GM21360 (cell line): ENCODE data around the gene PUM2.
"Not testable (repeated sequence)": the region's sequence is repeated elsewhere in the genome, so short reads cannot be mapped to it uniquely, and the experiment has no call there.

Experiments
- ATAC-seq: cut with Tn5 transposase; IDR thresholded peaks from one replicate; pipeline ENCODE4 v1.9.1; 2021; ENCODE audit warnings: mild to moderate bottlenecking, moderate library complexity; ENCODE audit not compliant: unreplicated experiment

The PUM2 gene, protein sequence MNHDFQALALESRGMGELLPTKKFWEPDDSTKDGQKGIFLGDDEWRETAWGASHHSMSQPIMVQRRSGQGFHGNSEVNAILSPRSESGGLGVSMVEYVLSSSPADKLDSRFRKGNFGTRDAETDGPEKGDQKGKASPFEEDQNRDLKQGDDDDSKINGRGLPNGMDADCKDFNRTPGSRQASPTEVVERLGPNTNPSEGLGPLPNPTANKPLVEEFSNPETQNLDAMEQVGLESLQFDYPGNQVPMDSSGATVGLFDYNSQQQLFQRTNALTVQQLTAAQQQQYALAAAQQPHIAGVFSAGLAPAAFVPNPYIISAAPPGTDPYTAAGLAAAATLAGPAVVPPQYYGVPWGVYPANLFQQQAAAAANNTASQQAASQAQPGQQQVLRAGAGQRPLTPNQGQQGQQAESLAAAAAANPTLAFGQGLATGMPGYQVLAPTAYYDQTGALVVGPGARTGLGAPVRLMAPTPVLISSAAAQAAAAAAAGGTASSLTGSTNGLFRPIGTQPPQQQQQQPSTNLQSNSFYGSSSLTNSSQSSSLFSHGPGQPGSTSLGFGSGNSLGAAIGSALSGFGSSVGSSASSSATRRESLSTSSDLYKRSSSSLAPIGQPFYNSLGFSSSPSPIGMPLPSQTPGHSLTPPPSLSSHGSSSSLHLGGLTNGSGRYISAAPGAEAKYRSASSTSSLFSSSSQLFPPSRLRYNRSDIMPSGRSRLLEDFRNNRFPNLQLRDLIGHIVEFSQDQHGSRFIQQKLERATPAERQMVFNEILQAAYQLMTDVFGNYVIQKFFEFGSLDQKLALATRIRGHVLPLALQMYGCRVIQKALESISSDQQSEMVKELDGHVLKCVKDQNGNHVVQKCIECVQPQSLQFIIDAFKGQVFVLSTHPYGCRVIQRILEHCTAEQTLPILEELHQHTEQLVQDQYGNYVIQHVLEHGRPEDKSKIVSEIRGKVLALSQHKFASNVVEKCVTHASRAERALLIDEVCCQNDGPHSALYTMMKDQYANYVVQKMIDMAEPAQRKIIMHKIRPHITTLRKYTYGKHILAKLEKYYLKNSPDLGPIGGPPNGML

DNA sequence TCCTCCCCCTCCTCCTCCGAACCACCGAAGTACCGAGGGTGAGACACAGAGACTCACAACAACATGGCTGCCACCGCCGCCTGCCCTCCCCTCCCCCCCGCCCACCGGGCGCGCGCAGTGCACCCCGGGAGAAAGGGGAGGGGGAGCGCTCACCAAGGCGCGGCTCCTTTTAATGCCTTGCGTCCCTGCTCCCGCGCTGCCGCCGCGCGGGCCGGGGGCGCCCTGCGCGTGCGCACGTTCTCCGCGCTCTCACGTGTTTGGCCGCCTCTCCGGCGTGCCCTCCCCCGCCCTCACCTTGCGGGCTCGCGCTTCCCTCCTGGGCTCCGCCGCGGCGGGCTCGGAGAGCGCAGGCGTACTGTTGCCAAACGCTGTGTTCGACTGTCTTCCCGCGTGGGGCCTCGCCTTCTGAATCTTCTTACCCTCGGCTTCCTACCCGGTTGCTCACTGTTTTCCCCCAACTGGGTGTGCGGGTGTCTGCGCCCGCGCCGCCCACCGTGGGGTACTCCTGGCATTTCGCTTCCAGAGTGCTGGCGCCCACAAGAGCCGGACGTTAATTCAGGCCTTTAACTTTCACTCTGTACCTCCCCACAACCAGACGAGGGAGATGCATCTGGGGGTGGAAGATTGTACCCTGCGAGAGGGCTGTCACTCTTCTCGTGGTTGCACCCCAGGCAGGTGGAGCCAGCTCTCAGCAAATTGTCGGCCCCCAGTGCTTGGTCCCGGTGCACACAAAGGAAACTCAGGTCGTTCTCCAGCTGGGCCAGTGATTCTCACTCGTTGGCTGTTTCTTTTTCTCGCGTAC lies at the start of gene PUM2:
Gene PUM2, minus strand, starts transcription at position 92 of the 802 bp plus-strand sequence. CDS start 23,484 bp downstream, outside the sequence.
- ATAC-seq, result peak; percentile 79

- ATAC-seq, result no peak
Observed at GRCh38 chr2:20400306-20400705, 49.7 kb upstream of the PUM2 start.

DNA sequence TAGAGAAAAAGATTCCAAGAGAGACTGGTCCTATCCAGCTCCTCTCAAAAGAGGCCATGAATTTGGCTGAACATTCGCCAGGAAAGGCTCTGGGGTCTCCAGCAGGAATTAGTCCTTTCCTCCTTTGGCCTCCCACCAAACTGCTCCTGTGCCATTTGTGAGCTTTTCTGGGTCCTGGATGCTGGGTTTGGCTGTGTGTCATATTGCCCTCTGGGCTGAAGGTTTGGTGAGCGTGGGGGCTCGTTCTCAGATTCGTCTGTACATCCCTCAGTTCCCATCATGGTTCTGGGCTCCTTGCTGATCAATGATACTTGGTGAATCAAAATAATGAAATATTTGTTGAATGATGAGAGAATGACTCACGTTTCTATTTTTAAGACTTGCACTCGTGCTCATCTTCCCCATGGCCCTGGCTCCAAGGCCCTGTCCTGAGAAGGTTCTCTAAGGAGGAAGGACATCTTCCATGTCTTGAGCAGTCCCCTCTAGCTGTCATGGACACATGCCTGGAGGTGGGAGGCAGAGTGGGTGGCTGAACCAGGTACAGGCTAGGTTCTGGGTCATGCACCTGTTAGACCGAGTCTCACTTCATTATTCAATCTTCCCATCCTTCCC lies 48.4 kb upstream of the PUM2 start:
- no peak for ATAC-seq

DNA sequence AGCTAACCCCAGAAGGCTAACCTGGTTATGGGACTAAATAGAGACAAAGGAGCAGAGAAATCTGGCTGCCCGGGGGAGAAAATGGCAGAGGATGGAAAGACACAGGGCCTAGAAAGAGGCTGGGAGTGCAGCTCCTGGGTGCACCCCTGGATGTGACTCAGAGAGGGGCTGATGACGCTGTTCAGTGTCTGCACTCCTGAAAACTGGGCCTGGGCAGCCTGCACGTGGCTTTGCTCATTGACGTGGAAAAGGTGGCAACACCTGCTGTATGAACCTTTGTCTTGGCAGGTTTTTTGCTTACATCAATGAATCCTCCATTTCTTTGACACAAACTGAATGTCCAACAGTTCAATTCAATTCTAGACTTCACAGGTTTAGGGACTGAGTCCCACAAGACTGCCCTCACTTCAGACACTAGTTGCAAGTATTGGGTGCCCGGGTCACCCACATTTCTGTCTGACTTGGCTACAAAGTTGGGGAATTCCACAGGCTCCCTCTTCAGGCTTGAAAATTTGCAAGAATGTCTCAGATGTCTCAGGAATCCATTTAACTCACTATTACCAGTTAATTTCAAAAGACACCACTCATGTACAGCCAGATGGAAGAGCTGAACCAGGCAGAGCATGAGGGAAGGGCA lies 47.3 kb upstream of the PUM2 start:
- no peak for ATAC-seq

DNA sequence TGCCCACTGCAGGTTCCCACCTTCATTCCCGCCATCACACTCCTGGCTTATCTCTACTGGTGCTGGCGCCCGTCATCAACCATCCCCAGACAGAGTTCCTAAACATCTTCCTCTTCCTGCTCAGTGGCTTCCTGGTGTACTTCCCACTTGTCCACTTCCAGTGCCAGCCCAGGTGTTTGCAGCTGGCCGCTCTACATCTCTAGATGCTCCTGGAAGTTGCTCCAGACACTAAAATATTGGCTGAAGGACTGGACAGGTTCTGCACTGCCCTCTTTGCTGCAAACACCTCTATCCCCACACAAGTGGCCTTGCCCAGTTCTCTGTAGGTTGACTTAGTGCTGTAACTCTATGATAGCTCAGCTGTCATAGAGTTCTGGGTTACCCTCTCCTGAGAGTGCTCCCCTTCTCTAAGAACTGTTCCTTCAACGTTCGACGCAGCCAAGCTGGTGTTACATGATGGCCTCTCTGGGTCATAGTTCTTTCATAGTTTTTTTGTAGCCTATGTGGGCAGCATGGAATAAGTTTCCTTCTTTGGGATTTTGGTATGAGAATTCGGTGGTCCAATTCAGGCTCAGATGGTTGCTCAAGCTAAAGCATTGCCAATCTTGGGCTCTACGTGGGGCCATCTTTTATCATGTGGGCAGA lies 45.8 kb upstream of the PUM2 start:
- no peak for ATAC-seq

GRCh38 chr2:20393986-20394385 lies 43.3 kb upstream of the PUM2 start:
- ATAC-seq, result no peak

DNA sequence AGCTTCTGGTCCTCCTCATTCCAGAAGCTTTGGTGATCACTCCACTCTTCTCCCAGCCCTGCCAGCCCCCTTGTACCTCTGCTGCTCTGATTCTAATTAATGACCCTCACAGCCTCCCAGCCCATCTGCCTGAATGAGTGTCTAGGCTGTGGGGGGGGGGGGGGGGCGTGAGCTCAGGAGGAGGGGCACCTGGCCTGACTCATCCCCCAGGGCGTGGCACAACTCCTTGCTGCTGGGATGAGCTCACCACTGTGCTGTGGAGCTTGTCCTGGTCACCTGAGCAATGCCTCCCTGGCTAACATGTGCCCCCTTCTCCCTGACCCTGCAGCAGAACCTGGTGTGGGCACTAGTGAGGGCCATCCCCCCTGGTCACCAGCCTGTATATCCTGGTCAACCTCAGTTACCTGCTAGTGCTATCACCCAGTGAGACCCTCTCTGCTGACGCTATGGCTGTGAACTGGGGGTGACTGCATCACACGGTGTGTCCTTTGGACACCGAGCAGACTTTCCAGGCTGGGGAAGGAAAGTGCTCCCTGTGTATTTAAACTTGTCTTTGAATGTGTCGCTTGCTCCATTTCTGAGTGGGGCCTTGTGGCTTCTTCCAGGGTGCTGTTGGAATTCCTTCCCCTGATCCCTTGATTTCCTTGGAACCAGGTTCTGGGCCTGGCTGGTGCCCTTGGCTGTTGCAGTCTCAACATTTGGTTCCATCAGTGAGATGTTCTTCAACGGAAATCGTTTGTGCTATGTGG lies 41.5 kb upstream of the PUM2 start:
- ATAC-seq, result no peak

- ATAC-seq, result no peak
Observed at GRCh38 chr2:20390524-20391123, 40.0 kb upstream of the PUM2 start.

GRCh38 chr2:20384953-20385352 lies 34.3 kb upstream of the PUM2 start:
- ATAC-seq, result no peak

GRCh38 chr2:20382965-20383810 lies 32.5 kb upstream of the PUM2 start:
- no peak for ATAC-seq

DNA sequence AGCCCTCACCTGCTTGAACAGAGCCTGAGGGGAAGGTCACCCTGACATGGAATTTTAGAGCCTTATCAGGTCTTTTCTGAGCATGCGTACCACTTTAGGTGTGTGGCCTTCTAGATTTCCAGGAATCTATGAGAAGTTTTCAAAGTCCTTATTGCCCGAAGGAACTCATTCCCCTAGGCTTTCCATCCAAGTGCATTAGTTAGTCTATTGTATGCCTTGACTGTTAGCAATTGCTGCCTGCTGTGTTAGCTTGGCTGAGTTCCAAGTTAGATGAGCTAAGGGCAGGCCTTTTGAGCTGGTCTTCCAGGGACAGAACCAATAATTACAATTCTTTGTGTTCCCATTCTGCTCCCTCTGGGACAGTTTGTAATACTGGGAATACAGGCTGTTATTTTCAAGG lies 30.8 kb upstream of the PUM2 start:
- ATAC-seq, result no peak

DNA sequence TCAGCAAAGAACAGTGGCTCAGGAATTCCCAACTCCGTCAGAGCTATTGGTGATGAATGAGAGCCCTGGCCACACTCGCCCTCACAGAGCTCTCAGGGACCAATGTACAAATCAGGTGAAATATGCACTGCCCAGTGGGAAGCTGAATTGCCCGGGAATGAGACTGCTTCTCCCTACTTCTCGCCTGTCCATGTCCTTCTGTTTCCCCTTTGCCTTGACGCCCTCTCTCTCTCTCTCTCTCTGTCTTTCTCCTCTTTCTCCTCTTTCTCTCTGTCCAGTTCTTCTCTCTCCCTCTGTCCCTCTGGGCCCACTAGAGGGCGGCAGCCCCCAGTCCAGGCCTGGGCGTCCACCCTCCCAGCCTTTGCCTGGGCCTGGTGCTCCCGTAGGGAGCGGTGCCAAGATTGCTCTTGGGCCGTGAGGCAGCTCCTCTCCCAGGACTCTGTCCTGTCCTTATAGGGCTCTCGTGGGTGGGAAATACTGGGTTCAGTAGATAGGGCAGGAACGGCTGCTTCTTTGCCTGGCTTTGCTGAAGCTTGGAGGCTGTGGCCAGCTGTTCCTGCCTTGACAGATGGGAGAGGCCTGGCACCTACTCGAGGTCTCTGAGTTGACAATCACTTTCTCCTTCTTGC lies 28.4 kb upstream of the PUM2 start:
- no peak for ATAC-seq

DNA sequence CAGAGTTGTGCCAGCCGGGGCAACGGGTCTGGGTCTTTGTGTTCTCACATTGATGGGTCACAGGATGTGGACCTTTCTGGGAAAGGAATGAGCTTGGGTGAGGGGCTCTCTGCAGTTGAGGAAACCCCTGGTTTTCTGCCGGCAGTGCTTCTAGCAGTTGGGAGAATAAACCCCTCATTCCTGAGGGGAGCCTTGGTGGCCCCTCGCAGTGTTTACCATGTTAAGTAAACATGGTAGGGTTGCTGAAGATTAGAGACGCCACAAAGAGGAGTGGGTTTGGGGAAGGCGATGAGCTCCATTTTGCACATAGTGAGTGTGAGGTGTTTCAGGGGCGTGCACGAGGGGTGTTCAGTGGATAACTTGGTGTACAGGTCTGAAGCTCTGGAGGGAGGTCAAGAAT lies 27.7 kb upstream of the PUM2 start:
- ATAC-seq, result no peak

DNA sequence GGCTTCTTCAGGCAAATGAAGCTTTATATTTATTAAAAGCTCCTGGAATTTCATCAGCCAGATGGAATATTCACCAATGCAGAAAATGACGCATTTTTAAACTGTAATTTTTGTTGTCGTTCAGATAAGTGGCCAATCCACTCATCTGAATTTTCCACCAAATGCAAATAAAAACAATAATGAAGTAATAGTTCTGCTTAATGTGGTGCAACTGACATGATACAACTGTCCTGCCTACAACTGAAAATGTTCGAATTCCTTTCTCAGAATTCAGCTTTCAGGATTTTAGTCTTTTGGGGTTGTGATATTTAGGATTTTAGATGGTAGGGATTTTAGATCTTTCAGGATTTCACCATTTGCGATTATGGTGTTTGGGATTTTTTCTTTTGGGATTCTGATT lies 27.1 kb upstream of the PUM2 start:
- ATAC-seq, result no peak

DNA sequence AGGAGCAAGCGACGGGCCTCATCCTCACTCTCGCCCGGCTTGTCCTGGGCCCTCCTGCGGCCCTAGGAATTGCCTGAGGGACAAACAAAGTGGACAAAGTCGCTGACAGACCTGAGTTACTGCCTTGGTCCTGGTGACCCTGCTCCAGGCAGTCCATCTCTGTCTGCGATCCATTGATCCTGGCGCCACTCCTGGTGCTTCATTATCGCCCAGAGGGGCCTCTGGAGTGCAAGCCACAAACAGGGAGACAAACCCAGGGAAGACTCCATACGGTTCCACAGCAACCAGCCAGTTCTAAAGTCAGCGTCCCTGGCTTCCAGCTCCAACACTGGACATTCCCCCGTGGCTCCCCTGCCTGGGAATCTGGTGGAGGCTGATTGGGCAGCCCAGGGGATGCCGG lies 24.3 kb upstream of the PUM2 start:
- not testable (repeated sequence) for ATAC-seq

GRCh38 chr2:20372896-20373640 lies 22.4 kb upstream of the PUM2 start:
- ATAC-seq, result no peak
